ENCODE results near the gene CDK5RAP3. TPM values are rescaled to one million over a fixed set of nuclear protein-coding genes. Genes with fewer than 3 reads are reported as not detected.

CDK5RAP3 gene
- total and polyA plus RNA-seq, 2 experiments from 2014 or later, result 92.6 to 106 TPM

DNA sequence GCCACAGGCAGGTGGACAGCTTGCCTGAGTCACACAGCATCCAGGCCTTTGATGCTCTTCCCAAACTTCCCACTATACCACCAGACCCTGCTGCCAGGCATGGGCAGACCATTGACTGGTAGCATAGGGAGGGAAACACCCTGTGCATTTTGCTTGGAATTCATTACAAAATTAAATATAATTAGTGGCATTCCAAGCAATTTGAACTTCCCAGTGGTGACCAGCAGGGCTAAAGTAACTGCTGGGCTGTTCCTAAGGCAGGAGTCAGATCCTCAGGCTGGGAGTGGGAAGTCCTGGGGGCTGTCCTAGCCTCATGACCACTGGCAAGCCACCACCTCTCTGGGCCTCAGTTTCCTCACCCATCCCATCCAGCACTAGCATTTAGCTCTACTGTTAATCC lies 17.0 kb upstream of the CDK5RAP3 start:
- peaks cover 39% of the 10 kb centered on the region for H3K4me1 Mint-ChIP-seq
- no peak overlapping the region for H3K27ac Mint-ChIP-seq
- Histone ChIP-seq H4K20me1 (replicated peaks; ENCODE audit: insufficient read depth) (no peaks in the 10 kb centered on the region), H3K36me3 (ENCODE audit: insufficient read depth) (no peaks in the 10 kb centered on the region), H3K4me2 (no peak overlapping the region), H3K4me1 (ENCODE audit: insufficient read depth) (peaks cover 27% of the 10 kb centered on the region), H3K27me3 (ENCODE audit: insufficient read depth) (no peaks in the 10 kb centered on the region), H3K27ac (ENCODE audit: low read depth) (no peak overlapping the region), H3K4me3 (no peak overlapping the region), H3K9me2 (ENCODE audit: insufficient read depth) (no peaks in the 10 kb centered on the region), H3K79me2 (replicated peaks; ENCODE audit: insufficient read depth) (no peaks in the 10 kb centered on the region), H3F3A (replicated peaks; ENCODE audit: low read depth) (peaks cover under 1% of the 10 kb centered on the region; the same call in 1 of the 2 replicates), H2AFZ (no peak overlapping the region)
- ATAC-seq, result no peak
- TF ChIP-seq NANOG (IDR thresholded peaks at IDR 0.05; ENCODE audit: borderline replicate concordance), result no peak
- peak; percentile 30 for DNase-seq (ENCODE audit: low spot score)
- no peak overlapping the region for H3K4me3 Mint-ChIP-seq
- H3K36me3 Mint-ChIP-seq (ENCODE audit: low read depth), result no peaks in the 10 kb centered on the region; the same call in 2 of the 3 replicates
- H3K9me3 Mint-ChIP-seq, result no peaks in the 10 kb centered on the region
- peaks cover 5% of the 10 kb centered on the region for H3K27me3 Mint-ChIP-seq (ENCODE audit: insufficient read depth, low read depth, poor library complexity)

- Mint-ChIP-seq H3K27me3 (ENCODE audit: insufficient read depth, low read depth, poor library complexity) (peaks cover 5% of the 10 kb centered on the region), H3K9me3 (no peaks in the 10 kb centered on the region), H3K36me3 (ENCODE audit: low read depth) (no peaks in the 10 kb centered on the region; the same call in 2 of the 3 replicates), H3K4me3 (no peak overlapping the region), H3K4me1 (peaks cover 40% of the 10 kb centered on the region), H3K27ac (no peak overlapping the region)
- no peak for ATAC-seq
- no peak for DNase-seq (ENCODE audit: low spot score)
- Histone ChIP-seq H3K79me2 (replicated peaks; ENCODE audit: insufficient read depth) (no peaks in the 10 kb centered on the region), H3K36me3 (ENCODE audit: insufficient read depth) (no peaks in the 10 kb centered on the region), H3F3A (replicated peaks; ENCODE audit: low read depth) (no peaks in the 10 kb centered on the region), H3K4me1 (ENCODE audit: insufficient read depth) (peaks cover 21% of the 10 kb centered on the region), H3K27me3 (ENCODE audit: insufficient read depth) (no peaks in the 10 kb centered on the region), H2AFZ (no peak overlapping the region), H3K4me3 (no peak overlapping the region), H3K4me2 (no peak overlapping the region), H4K20me1 (replicated peaks; ENCODE audit: insufficient read depth) (no peaks in the 10 kb centered on the region), H3K27ac (ENCODE audit: low read depth) (no peak overlapping the region), H3K9me2 (ENCODE audit: insufficient read depth) (no peaks in the 10 kb centered on the region)
- no peak for TF ChIP-seq EZH2phosphoT487 (IDR thresholded peaks at IDR 0.05; ENCODE audit: unreplicated experiment)
- TF ChIP-seq NANOG (IDR thresholded peaks at IDR 0.05; ENCODE audit: borderline replicate concordance), result no peak
- TF ChIP-seq EZH2 (IDR thresholded peaks at IDR 0.05; ENCODE audit: low read depth, unreplicated experiment), result no peak
Observed at GRCh38 chr17:47955497-47956461, 15.1 kb upstream of the CDK5RAP3 start.

DNA sequence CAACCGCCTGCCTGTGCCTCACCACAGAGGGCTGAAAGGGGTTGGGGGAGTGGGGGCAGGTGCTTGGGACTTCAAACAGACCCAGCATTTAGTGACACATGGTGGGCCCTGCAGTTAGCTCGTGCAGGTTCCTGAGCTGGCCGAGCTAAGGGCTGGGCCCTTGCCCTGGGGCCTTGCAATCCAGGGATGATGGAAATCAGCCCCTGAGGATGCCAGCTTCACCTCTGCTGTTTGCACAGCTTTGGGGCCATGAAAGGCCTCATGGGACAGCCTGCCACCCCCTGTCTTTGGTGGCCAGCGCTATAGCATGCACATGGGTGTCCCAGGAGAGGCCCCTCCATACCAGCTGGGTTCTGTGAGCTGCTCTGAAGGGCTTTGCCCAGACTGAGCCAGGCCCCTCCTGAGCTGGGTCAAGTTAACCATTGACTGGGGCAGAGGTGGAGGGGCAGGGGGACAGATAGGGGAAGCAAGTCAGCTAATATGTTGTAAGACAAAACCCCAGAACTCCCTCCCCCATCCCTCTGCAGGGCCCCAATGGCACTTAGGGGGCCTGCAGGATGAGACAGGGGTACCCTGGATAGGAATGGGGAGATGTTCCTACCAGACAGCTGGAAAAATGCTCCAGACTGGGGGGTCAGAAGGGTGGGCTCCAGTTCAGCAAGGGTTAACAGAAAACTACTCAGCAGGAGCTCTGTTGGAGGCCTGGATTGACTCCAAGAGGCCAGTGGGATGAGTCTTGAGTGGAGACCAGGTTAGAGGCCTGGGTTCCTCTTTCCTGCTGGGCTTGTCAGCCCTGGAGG lies 13.9 kb upstream of the CDK5RAP3 start:
- H2AFZ ChIP-seq, result peak overlapping the region; percentile 95
- peaks cover 21% of the 10 kb centered on the region for H3K4me1 ChIP-seq (ENCODE audit: insufficient read depth)
- H3K4me3 ChIP-seq, result peak overlapping the region; percentile 44; the same call in 1 of the 2 replicates
- DNase-seq (ENCODE audit: low spot score) (no peak), ATAC-seq (no peak)
- H3K4me2 ChIP-seq, result peak overlapping the region; percentile 77
- no peaks in the 10 kb centered on the region for H3K36me3 ChIP-seq (ENCODE audit: insufficient read depth)
- no peak overlapping the region for H3K27ac ChIP-seq (ENCODE audit: low read depth)
- H4K20me1 ChIP-seq (replicated peaks; ENCODE audit: insufficient read depth), result no peaks in the 10 kb centered on the region
- Mint-ChIP-seq H3K4me1 (peaks cover 40% of the 10 kb centered on the region), H3K27me3 (ENCODE audit: insufficient read depth, low read depth, poor library complexity) (peaks cover 5% of the 10 kb centered on the region), H3K4me3 (peak overlapping the region; percentile 63; the same call in 2 of the 3 replicates), H3K9me3 (no peaks in the 10 kb centered on the region), H3K27ac (no peak overlapping the region), H3K36me3 (ENCODE audit: low read depth) (no peaks in the 10 kb centered on the region; the same call in 2 of the 3 replicates)
- no peaks in the 10 kb centered on the region for H3K27me3 ChIP-seq (ENCODE audit: insufficient read depth)
- no peaks in the 10 kb centered on the region for H3F3A ChIP-seq (replicated peaks; ENCODE audit: low read depth)
- H3K9me2 ChIP-seq (ENCODE audit: insufficient read depth), result no peaks in the 10 kb centered on the region
- H3K79me2 ChIP-seq (replicated peaks; ENCODE audit: insufficient read depth), result no peaks in the 10 kb centered on the region
- no peak for TF ChIP-seq EZH2phosphoT487 (IDR thresholded peaks at IDR 0.05; ENCODE audit: unreplicated experiment)
- no peak for TF ChIP-seq ZNF331 (CRISPR knock-in tag; IDR thresholded peaks at IDR 0.05; ENCODE audit: low read depth)
- TF ChIP-seq, protein P1, sequence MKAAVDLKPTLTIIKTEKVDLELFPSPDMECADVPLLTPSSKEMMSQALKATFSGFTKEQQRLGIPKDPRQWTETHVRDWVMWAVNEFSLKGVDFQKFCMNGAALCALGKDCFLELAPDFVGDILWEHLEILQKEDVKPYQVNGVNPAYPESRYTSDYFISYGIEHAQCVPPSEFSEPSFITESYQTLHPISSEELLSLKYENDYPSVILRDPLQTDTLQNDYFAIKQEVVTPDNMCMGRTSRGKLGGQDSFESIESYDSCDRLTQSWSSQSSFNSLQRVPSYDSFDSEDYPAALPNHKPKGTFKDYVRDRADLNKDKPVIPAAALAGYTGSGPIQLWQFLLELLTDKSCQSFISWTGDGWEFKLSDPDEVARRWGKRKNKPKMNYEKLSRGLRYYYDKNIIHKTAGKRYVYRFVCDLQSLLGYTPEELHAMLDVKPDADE (IDR thresholded peaks at IDR 0.05), result no peak
- no peak for TF ChIP-seq CREB1 (CRISPR knock-in tag; IDR thresholded peaks at IDR 0.05; ENCODE audit: low read depth)
